H1 (cell line): ENCODE data around the gene TMEM72. TPM values are rescaled to one million over a fixed set of nuclear protein-coding genes. Genes with fewer than 3 reads are reported as not detected.

Experiments used
- ASH2L ChIP-seq: fragments of 200-600, 300-600 bp; sonication (generic); IDR thresholded peaks from one replicate; pipeline ENCODE4 v1.7.1; 2017; ENCODE audit warnings: low read length
- CEBPB ChIP-seq: IDR thresholded peaks from 2 replicates; pipeline ENCODE4 v1.6.1; 2012; ENCODE audit warnings: low read depth, low read length
- CTBP2 ChIP-seq: IDR thresholded peaks from 2 replicates; pipeline ENCODE4 v1.7.0; 2011; ENCODE audit warnings: borderline replicate concordance, mild to moderate bottlenecking, moderate library complexity, mixed read lengths, low read length; ENCODE audit not compliant: insufficient read depth, insufficient read length
- GTF2F1 ChIP-seq: IDR thresholded peaks from 2 replicates; pipeline ENCODE4 v1.6.1; 2012; ENCODE audit warnings: low read depth, low read length, improper control_type of control experiment, borderline replicate concordance
- HDAC2 ChIP-seq, 2 experiments: fragments of 300-600 bp in 1 of 2; sonication (generic) in 1 of 2; IDR thresholded peaks; 2 replicates each; pipeline ENCODE4 v1.6.1; 2011 to 2012; ENCODE audit warnings: low read depth in 2 of 2, low read length in 2 of 2, mild to moderate bottlenecking in 2 of 2, moderate library complexity in 2 of 2, borderline replicate concordance in 1 of 2, inconsistent platforms in 1 of 2
- KDM1A ChIP-seq: fragments of 200-600, 300-600 bp; sonication (generic); IDR thresholded peaks from 2 replicates; pipeline ENCODE4 v1.7.1; 2016; ENCODE audit warnings: mild to moderate bottlenecking, low read length, borderline replicate concordance
- NRF1 ChIP-seq: IDR thresholded peaks from 2 replicates; pipeline ENCODE4 v1.6.1; 2011; ENCODE audit warnings: mild to moderate bottlenecking, low read depth, low read length, improper control_type of control experiment
- POU5F1 ChIP-seq: IDR thresholded peaks from 2 replicates; pipeline ENCODE4 v1.6.1; 2011; ENCODE audit warnings: low read depth, mild to moderate bottlenecking, low read length, moderate library complexity
- SP4 ChIP-seq: IDR thresholded peaks from 2 replicates; pipeline ENCODE4 v1.6.1; 2012; ENCODE audit warnings: low read length, inconsistent platforms
- YY1 ChIP-seq: IDR thresholded peaks from 2 replicates; pipeline ENCODE4 v1.6.1; 2011; ENCODE audit warnings: low read depth, mild to moderate bottlenecking, low read length
- polyA plus RNA-seq, 7 experiments: library from polyadenylated mRNA; depleted of rRNA in 3 of 7; stranded (reverse) in 5 of 7; unstranded in 2 of 7; fragments of >200 nt in 5 of 7; fragments of 200-250 nt in 2 of 7; gene quantifications; 1 replicate in 5 of 7; 2 replicates in 1 of 7; 4 replicates in 1 of 7; pipeline versions ENCODE4 v1.2.1 to v1.2.3, GENCODE V29; 2011 to 2013; ENCODE audit warnings: missing spikeins in 2 of 7, mixed read lengths in 2 of 7
- total RNA-seq: library from RNA; stranded (reverse); fragmentation: NEBNext Ultra II Directional; extraction: Animal tissue kit (Norgen Biotek cat#: 25700); gene quantifications from 2 replicates; pipeline ENCODE4 v1.2.1, GENCODE V29; 2021
- TF ChIP-seq, protein P1 (sequence below): fragments of 300-600 bp; sonication (generic); IDR thresholded peaks from 2 replicates; pipeline ENCODE4 v1.7.1; 2012; ENCODE audit warnings: low read length, moderate library complexity, mild to moderate bottlenecking, inconsistent platforms; ENCODE audit not compliant: insufficient replicate concordance

Gene TMEM72
- total and polyA plus RNA-seq, 2 of the 8 experiments (the other 6 are each of a cell fraction or from before 2014, with no cell fraction given) = not detected

DNA sequence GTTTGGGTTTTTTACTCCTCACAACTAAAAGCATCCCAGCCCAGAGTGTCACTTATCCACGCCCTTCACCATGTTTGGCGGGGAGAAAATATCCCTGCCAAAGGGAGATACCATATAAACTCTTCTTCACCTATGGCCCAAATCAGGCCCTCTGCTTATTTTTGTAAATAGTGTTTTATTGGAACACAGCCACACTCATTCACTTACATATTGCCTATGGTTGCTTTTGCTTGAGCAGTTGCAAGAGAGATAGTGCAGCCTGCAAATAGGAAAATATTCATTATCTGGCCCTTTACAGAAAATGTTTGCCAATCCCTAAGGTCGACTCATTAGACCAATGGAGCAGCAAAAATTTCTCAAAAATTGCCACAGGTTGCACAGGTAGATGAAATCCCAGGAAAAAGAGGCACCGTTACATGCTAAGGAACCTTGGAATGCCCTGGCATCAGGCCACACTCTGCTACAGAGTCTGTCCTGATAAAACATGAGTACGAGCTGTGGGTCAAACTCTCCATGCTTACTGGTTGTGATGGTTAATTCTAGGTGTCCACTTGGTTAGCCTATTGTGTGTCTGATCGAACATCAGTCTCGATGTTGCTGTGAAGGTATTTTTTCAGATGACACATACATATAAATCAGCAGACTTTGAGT, 40.6 kb downstream of the TMEM72 start (continued):
- TF ChIP-seq, protein P1, sequence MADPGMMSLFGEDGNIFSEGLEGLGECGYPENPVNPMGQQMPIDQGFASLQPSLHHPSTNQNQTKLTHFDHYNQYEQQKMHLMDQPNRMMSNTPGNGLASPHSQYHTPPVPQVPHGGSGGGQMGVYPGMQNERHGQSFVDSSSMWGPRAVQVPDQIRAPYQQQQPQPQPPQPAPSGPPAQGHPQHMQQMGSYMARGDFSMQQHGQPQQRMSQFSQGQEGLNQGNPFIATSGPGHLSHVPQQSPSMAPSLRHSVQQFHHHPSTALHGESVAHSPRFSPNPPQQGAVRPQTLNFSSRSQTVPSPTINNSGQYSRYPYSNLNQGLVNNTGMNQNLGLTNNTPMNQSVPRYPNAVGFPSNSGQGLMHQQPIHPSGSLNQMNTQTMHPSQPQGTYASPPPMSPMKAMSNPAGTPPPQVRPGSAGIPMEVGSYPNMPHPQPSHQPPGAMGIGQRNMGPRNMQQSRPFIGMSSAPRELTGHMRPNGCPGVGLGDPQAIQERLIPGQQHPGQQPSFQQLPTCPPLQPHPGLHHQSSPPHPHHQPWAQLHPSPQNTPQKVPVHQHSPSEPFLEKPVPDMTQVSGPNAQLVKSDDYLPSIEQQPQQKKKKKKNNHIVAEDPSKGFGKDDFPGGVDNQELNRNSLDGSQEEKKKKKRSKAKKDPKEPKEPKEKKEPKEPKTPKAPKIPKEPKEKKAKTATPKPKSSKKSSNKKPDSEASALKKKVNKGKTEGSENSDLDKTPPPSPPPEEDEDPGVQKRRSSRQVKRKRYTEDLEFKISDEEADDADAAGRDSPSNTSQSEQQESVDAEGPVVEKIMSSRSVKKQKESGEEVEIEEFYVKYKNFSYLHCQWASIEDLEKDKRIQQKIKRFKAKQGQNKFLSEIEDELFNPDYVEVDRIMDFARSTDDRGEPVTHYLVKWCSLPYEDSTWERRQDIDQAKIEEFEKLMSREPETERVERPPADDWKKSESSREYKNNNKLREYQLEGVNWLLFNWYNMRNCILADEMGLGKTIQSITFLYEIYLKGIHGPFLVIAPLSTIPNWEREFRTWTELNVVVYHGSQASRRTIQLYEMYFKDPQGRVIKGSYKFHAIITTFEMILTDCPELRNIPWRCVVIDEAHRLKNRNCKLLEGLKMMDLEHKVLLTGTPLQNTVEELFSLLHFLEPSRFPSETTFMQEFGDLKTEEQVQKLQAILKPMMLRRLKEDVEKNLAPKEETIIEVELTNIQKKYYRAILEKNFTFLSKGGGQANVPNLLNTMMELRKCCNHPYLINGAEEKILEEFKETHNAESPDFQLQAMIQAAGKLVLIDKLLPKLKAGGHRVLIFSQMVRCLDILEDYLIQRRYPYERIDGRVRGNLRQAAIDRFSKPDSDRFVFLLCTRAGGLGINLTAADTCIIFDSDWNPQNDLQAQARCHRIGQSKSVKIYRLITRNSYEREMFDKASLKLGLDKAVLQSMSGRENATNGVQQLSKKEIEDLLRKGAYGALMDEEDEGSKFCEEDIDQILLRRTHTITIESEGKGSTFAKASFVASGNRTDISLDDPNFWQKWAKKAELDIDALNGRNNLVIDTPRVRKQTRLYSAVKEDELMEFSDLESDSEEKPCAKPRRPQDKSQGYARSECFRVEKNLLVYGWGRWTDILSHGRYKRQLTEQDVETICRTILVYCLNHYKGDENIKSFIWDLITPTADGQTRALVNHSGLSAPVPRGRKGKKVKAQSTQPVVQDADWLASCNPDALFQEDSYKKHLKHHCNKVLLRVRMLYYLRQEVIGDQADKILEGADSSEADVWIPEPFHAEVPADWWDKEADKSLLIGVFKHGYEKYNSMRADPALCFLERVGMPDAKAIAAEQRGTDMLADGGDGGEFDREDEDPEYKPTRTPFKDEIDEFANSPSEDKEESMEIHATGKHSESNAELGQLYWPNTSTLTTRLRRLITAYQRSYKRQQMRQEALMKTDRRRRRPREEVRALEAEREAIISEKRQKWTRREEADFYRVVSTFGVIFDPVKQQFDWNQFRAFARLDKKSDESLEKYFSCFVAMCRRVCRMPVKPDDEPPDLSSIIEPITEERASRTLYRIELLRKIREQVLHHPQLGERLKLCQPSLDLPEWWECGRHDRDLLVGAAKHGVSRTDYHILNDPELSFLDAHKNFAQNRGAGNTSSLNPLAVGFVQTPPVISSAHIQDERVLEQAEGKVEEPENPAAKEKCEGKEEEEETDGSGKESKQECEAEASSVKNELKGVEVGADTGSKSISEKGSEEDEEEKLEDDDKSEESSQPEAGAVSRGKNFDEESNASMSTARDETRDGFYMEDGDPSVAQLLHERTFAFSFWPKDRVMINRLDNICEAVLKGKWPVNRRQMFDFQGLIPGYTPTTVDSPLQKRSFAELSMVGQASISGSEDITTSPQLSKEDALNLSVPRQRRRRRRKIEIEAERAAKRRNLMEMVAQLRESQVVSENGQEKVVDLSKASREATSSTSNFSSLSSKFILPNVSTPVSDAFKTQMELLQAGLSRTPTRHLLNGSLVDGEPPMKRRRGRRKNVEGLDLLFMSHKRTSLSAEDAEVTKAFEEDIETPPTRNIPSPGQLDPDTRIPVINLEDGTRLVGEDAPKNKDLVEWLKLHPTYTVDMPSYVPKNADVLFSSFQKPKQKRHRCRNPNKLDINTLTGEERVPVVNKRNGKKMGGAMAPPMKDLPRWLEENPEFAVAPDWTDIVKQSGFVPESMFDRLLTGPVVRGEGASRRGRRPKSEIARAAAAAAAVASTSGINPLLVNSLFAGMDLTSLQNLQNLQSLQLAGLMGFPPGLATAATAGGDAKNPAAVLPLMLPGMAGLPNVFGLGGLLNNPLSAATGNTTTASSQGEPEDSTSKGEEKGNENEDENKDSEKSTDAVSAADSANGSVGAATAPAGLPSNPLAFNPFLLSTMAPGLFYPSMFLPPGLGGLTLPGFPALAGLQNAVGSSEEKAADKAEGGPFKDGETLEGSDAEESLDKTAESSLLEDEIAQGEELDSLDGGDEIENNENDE = no peak
- TF ChIP-seq GTF2F1 (no peak), SP4 (no peak), ASH2L (no peak), KDM1A (no peak), CEBPB (no peak), YY1 (no peak), POU5F1 (no peak), NRF1 (no peak), HDAC2 (IDR thresholded peaks at IDR 0.05; ENCODE audit: borderline replicate concordance in 1 of 2, low read depth in 2 of 2, low read length in 2 of 2) (no peak), CTBP2 (no peak)
